GM18867 (cell line): ENCODE measurements around the gene TUB.

ENCODE experiments used
- ATAC-seq: cut with Tn5 transposase; IDR thresholded peaks from one replicate; pipeline ENCODE4 v1.9.1; 2021; ENCODE audit warnings: mild to moderate bottlenecking, moderate library complexity; ENCODE audit not compliant: unreplicated experiment

Gene TUB

DNA sequence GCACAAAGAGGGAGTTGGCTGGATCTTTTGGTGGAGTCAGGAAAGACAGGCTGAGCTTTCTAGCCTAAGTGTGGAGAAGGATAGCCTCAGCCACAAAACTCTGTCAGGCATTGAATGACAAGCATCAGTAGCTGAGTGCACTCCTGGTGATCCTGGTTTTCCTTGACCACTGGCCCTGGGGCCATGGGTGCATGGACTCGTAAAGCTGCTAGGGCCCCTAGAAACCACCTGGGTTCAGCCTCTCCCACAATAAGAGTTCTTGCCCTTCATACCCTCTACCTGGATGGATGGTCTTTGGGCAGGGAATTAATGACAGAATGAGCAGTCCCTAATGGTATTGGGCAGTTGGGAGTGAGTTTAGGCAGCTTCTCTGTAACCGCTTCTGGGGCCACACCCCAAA, 22.9 kb downstream of the TUB start:
- no peak for ATAC-seq

DNA sequence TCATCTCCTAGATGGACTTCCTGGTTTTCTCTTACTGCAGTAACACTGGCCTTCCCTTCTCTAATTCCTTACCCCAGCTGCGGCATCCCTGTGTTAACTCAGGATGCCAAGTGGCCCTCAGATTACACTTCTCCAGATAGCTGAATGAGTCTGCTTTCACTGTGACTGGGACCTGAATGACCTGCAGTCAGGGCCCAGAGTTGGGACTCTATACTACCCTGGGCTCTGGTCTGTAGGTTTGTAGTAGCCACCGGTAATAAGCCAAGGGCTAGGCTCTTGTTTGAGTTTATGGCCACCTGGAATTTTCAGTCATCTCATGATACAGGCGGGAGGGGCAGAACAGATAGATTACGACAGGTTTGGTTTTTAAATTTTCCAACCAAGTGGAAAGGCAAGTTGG, 24.1 kb downstream of the TUB start:
- ATAC-seq: no peak

DNA sequence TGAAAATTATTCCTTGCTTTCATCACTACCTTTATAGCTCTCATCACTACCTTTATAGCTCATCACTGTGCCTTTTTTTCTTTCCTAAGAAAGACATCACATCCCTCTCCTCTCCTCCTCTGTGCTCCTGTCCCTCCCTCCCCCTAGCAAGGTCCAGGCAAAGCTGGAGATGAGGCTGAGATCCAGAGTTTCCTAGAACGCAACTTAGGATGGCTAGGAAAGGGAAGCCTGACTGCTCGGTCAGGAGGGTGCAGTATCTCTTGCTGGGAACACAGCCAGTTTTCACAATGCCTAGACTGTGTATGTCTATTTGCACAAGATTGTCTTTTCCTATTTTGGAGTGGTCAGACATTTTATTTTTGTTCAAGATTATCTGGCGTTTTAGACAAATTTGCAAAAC, 24.7 kb downstream of the TUB start:
- ATAC-seq: no peak

DNA sequence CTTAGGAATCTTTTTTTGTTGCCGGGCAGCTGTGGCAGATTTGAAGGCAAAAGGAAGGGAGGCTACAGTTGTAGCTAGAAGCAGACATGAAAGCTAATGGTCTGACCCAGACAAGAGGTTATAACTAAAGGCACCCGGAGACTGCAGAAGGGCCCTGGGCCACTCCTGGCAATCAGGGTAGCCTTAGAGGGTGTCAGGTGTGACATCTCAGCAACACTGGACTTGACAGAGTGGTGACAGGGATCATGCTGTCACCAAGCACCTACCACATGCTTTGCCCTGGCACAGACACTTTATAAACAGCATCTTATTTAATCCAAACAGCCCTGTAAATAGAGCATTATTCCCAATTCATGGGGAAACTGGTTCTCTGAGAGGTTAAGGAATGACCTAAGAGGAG, 25.7 kb downstream of the TUB start:
- no peak for ATAC-seq

DNA sequence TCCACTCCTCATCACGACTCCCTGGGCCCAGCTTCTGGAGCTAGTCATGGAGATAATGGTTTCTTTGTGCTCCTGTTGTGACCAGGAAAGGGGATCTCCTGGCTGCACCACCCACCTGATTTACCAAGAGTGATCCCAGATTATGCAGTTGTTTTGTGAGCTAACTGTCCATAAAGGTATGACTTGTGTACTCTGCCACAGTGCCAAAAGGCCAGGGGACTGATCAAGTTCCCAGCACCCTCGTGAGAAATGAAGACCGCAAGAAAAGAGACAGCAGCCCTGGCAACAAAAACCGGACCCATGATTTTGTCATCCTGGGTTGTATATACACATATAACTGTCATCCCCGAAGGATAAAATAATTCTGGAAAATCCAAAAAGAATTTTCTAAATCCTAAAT, 26.6 kb downstream of the TUB start:
- no peak for ATAC-seq

DNA sequence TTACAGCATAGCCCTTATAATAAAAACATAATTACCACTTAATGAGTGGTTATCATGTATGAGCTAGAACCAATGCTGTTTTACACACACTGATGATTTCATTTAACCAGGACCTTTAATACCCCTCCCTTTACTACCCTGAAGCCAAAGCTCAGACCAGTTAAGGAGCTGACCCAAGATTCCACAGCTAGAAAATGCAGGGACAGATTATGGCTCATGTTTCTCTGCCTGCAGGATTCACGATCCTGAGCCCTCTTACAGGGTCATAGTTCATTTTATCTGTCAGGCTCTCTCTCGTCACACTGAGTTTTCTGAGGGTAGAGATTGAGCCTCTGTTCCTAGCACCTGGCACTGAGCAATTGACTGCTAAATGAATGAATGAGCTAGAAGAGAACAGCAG, 27.4 kb downstream of the TUB start:
- ATAC-seq: no peak

DNA sequence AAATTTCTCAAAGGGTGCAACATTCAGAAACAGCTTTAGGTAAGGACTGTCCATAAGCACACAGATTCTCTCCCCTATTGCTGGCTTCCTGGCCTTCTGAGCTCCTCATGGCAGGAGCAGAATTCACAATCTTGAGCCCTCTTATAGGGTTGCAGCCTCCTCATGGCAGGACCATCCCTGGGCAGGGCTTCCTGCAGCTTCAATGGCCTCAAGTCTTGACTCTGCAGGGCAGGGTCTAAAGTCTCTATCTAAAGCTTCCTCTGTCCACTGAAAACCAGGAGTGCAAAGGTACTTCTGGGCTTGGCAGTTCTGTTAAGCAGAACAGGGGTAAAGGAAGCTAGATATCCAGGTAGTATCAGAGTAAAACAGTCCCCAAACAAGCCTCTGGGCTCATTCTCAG, 28.7 kb downstream of the TUB start:
- no peak for ATAC-seq

DNA sequence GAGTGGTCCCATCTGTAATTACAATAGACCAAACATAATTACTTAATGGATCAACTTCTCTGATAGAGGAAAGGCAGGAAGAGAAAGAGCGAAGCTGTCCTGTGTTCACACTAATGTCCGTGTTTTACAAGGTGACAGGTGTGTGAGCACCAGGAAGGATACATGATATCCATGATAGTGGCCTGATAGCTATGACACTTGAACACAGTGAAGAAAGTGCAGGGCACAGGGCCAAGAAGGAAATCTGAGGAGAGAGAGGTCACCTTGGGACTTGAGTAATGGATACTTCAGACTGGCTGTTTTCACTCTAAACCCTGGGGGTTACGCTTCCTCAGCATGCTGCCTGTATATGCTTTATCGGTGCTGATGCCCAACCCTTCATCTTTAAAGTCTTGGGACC, 29.4 kb downstream of the TUB start:
- no peak for ATAC-seq

DNA sequence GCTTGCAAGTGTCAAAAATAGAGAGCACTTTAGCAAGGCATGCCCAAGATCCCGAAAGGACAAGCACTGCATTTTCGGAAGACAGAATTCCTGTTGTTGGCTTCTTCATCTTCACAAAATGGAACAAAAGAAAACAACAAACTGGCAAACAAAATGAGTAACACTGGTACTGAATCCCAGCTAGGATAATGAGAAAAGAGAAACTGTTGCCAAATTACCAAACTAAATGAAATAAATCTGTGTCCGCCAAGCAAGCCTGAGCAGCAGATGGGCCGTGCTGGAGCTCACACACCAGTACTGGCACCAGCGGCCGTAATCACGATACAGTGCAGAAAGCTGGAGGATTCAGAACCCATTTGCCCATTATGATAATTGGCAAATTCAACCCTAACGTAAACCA, 30.6 kb downstream of the TUB start:
- no peak for ATAC-seq

DNA sequence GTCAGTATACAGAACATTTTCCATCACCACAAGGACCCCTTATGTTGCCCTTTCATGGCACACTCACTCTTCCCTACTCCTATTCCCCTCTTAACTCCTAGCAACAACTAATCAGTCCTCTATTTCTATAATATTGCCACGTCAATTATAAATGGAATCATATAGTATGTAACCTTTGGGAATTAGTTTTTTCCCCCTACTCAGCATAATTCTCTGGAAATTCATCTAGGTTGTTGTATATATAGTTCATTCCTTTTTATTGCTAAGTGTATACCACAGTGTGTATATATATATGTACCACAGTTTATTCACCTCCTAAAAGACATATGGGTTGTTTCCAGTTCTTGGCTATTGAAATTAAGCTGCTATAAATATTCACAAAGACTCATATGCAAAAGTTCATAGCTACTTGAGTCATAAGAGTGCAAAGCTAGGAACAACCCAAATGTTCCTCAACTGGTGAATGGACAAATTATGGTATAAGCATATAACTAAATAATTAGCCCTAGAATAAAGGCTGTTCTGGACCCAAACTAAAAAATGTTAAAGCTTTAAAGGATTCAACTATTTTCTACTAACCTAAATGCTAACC, 41.3 kb downstream of the TUB start:
- no peak for ATAC-seq

DNA sequence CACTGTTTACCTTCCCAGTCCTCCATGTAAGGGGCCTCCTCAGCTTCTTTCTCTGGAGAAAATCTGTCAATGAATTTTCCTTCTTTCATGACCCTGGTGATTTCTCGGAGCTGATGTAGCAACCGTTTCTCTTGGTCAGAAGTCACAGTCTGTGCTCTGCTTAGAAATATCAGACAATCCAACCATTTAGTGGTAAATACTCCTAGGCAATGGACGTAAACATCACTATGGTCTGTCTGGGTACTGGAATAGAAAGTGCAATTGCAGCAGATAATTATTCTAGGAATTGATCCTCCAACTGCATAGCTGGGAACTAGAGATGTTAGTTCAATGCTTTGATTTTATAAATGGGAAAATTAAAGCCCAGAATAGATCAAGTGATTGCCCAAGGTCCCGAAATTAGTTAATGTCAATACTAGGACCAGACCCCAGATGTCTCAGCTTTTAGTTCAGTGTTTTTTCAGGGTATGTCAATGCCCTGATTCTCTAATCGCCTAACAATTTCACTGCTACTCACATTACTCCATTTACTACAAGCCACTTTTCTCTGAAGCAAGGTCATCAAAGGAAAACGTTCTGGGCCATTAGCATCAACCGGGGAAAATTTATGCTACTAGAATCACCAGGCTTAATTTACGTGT, 45.8 kb downstream of the TUB start:
- ATAC-seq: no peak

DNA sequence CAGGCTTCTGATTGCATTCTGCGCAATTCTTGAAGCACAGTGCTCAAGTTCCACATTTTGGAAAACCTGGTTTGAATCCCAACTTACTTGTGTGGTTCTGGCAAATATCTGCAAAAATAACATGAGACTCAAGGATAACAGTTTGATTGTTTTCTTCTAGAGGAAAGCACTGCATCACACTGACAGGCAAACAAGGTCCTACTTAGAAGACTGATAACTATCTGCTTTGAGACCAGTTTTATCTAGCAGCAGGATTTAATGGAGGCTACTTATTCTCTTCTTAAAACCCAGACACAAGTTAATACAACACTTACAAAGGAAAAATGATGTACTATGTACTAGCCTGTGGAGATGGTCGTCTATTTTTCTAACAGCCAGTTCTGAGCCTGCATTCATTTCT, 46.4 kb downstream of the TUB start:
- ATAC-seq: no peak

DNA sequence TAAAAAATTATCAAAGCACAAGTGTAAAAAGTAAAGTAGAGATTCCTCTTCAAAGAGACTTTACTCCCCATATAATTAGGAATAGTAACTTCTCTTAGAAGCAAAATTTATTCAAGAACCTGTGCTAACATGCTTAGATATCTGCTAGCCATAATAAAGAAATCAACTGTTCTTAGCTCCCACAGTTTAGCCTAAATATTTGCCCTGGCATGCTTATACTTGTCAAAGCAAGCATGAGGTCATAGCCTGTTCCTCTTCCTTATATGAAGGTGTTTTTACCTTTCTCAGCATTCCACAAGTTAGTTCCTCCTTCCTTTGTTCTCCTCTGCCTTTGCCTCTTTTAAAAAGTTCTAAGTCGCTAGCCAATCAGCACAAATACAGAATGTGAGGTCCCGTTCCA, 57.5 kb downstream of the TUB start:
- ATAC-seq: no peak

DNA sequence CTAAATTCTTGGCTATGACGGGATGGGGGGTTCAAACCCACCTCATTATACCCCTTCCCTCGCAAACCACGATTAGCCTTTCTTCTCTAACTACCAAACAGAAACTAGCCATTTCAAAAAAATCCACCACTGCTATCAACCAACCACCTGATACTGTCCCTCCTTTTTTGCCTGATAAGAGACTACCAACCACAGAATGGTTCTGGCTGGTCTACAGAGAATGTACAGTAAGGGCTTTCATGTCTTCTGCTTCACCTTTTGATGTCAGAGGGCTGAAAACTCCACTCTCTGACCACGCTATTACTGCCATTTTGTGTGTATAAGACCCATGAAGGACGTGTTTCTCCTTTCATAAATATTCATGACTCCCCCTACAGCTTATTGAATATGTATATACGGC, 68.7 kb downstream of the TUB start:
- no peak for ATAC-seq
